ENCODE results near the gene YWHAB. TPM values are rescaled to one million over a fixed set of nuclear protein-coding genes. Genes with fewer than 3 reads are reported as not detected.

The YWHAB gene
- total and polyA plus RNA-seq, 2 experiments from 2014 or later: 89.5 to 169 TPM

DNA sequence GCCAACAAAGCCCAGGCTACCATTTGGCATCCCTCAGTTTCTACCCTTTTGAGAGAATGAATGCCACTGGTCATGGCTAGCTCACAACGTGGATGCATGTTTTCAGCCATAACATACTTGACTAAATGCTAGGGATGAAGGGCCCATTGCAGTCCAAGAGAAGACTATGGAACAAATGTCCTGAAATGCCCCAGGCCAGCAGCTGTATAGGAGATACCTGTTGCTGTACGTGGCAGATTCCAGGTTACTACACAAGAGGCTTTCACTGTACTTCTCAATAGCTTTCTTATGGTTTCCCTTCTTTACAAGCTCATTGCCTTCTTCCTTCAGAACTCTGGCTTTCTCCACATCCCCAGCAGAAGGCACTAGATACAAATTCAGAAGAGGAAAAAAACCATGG, 63.0 kb downstream of the YWHAB start:
- Histone ChIP-seq H3K27ac (no peak overlapping the region), H3K9me3 (ENCODE audit: low read depth) (no peaks in the 10 kb centered on the region), H3K9me2 (replicated peaks; ENCODE audit: insufficient read depth) (no peaks in the 10 kb centered on the region), H3K4me3 (no peak overlapping the region), H3K4me2 (no peak overlapping the region), H3K36me3 (replicated peaks; ENCODE audit: insufficient read depth, low read depth) (no peaks in the 10 kb centered on the region), H2AFZ (no peak overlapping the region), H3K4me1 (ENCODE audit: insufficient read depth) (no peaks in the 10 kb centered on the region), H3K79me2 (no peaks in the 10 kb centered on the region), H3K27me3 (no peaks in the 10 kb centered on the region), H4K20me1 (ENCODE audit: insufficient read depth, poor library complexity, severe bottlenecking) (no peaks in the 10 kb centered on the region)
- no peak for DNase-seq (ENCODE audit: low spot score)
- WGBS (ENCODE audit: low lambda C conversion rate, missing lambda C conversion rate): 95% methylated on average over 2 of the region's 2 CpGs
- TF ChIP-seq EZH2 (IDR thresholded peaks at IDR 0.05; ENCODE audit: borderline replicate concordance) (no peak), EZH2phosphoT487 (IDR thresholded peaks at IDR 0.05; ENCODE audit: low read depth, severe bottlenecking, unreplicated experiment) (no peak)
- TF ChIP-seq, protein P1, sequence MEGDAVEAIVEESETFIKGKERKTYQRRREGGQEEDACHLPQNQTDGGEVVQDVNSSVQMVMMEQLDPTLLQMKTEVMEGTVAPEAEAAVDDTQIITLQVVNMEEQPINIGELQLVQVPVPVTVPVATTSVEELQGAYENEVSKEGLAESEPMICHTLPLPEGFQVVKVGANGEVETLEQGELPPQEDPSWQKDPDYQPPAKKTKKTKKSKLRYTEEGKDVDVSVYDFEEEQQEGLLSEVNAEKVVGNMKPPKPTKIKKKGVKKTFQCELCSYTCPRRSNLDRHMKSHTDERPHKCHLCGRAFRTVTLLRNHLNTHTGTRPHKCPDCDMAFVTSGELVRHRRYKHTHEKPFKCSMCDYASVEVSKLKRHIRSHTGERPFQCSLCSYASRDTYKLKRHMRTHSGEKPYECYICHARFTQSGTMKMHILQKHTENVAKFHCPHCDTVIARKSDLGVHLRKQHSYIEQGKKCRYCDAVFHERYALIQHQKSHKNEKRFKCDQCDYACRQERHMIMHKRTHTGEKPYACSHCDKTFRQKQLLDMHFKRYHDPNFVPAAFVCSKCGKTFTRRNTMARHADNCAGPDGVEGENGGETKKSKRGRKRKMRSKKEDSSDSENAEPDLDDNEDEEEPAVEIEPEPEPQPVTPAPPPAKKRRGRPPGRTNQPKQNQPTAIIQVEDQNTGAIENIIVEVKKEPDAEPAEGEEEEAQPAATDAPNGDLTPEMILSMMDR (IDR thresholded peaks at IDR 0.05; ENCODE audit: poor library complexity): no peak

GRCh38 chr20:44950368-44950767, 64.9 kb downstream of the YWHAB start:
- Histone ChIP-seq H3K4me2 (no peak overlapping the region), H3K27me3 (no peaks in the 10 kb centered on the region), H3K4me3 (no peak overlapping the region), H4K20me1 (ENCODE audit: insufficient read depth, poor library complexity, severe bottlenecking) (no peaks in the 10 kb centered on the region), H3K9me3 (ENCODE audit: low read depth) (no peaks in the 10 kb centered on the region), H3K9me2 (replicated peaks; ENCODE audit: insufficient read depth) (no peaks in the 10 kb centered on the region), H3K36me3 (replicated peaks; ENCODE audit: insufficient read depth, low read depth) (peaks cover 6% of the 10 kb centered on the region), H3K27ac (no peak overlapping the region), H3K4me1 (ENCODE audit: insufficient read depth) (no peaks in the 10 kb centered on the region), H3K79me2 (no peaks in the 10 kb centered on the region), H2AFZ (no peak overlapping the region)
- DNase-seq (ENCODE audit: low spot score): no peak
- TF ChIP-seq EZH2phosphoT487 (IDR thresholded peaks at IDR 0.05; ENCODE audit: low read depth, severe bottlenecking, unreplicated experiment): no peak
- TF ChIP-seq, protein P1 (IDR thresholded peaks at IDR 0.05; ENCODE audit: poor library complexity): no peak
- no peak for TF ChIP-seq EZH2 (IDR thresholded peaks at IDR 0.05; ENCODE audit: borderline replicate concordance)
- 100% methylated on average over 1 of the region's 1 CpG for WGBS (ENCODE audit: low lambda C conversion rate, missing lambda C conversion rate)

DNA sequence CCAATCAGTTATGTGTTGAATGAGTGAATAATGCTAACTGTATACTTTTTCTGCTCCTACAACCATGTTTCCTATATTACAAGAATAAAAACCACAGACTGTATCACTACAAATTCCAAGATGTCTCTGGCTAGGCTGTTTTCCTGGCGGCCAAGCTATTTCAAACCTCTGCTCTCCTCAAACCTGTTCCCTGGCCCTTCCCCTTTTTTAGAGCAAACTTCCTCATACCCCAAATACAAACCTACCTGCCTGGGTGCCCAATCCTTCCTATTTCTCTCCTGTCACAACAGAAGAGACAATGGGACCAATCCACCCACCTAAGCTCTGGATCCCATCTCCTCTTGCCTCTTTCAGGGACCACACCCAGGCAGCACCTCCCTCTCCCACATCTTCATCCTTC, 67.2 kb downstream of the YWHAB start:
- no peaks in the 10 kb centered on the region for H3K4me1 ChIP-seq (ENCODE audit: insufficient read depth)
- no peak for DNase-seq (ENCODE audit: low spot score)
- no peak overlapping the region for H2AFZ ChIP-seq
- H4K20me1 ChIP-seq (ENCODE audit: insufficient read depth, poor library complexity, severe bottlenecking): no peaks in the 10 kb centered on the region
- H3K27me3 ChIP-seq: no peaks in the 10 kb centered on the region
- no peaks in the 10 kb centered on the region for H3K9me2 ChIP-seq (replicated peaks; ENCODE audit: insufficient read depth)
- H3K36me3 ChIP-seq (replicated peaks; ENCODE audit: insufficient read depth, low read depth): peaks cover 6% of the 10 kb centered on the region
- no peak overlapping the region for H3K4me3 ChIP-seq
- no peak overlapping the region for H3K27ac ChIP-seq
- 96% methylated on average over 1 of the region's 1 CpG for WGBS (ENCODE audit: low lambda C conversion rate, missing lambda C conversion rate)
- peaks cover 14% of the 10 kb centered on the region for H3K79me2 ChIP-seq
- H3K4me2 ChIP-seq: no peak overlapping the region
- no peaks in the 10 kb centered on the region for H3K9me3 ChIP-seq (ENCODE audit: low read depth)
- no peak for TF ChIP-seq EZH2 (IDR thresholded peaks at IDR 0.05; ENCODE audit: borderline replicate concordance)
- TF ChIP-seq, protein P1 (IDR thresholded peaks at IDR 0.05; ENCODE audit: poor library complexity): no peak
- TF ChIP-seq EZH2phosphoT487 (IDR thresholded peaks at IDR 0.05; ENCODE audit: low read depth, severe bottlenecking, unreplicated experiment): no peak

GRCh38 chr20:44954211-44954610, 68.7 kb downstream of the YWHAB start:
- TF ChIP-seq EZH2phosphoT487 (IDR thresholded peaks at IDR 0.05; ENCODE audit: low read depth, severe bottlenecking, unreplicated experiment) (no peak), EZH2 (IDR thresholded peaks at IDR 0.05; ENCODE audit: borderline replicate concordance) (no peak)
- TF ChIP-seq, protein P1 (IDR thresholded peaks at IDR 0.05; ENCODE audit: poor library complexity): no peak
- H3K27ac ChIP-seq: no peak overlapping the region
- no peak overlapping the region for H3K4me3 ChIP-seq
- no peaks in the 10 kb centered on the region for H3K27me3 ChIP-seq
- no peaks in the 10 kb centered on the region for H4K20me1 ChIP-seq (ENCODE audit: insufficient read depth, poor library complexity, severe bottlenecking)
- no peaks in the 10 kb centered on the region for H3K9me3 ChIP-seq (ENCODE audit: low read depth)
- no peak overlapping the region for H2AFZ ChIP-seq
- WGBS (ENCODE audit: low lambda C conversion rate, missing lambda C conversion rate): 85% methylated on average over 5 of the region's 5 CpGs
- H3K9me2 ChIP-seq (replicated peaks; ENCODE audit: insufficient read depth): no peaks in the 10 kb centered on the region
- no peak overlapping the region for H3K4me2 ChIP-seq
- H3K79me2 ChIP-seq: peaks cover 29% of the 10 kb centered on the region
- DNase-seq (ENCODE audit: low spot score): no peak
- H3K4me1 ChIP-seq (ENCODE audit: insufficient read depth): peaks cover 10% of the 10 kb centered on the region
- H3K36me3 ChIP-seq (replicated peaks; ENCODE audit: insufficient read depth, low read depth): peaks cover 6% of the 10 kb centered on the region

All from hepatocyte (in vitro differentiated cells).